ENCODE data around the gene GPR78.

The GPR78 gene

GRCh38 chr4:8599657-8600056 lies 19.5 kb downstream of the GPR78 start:
- Histone ChIP-seq H3K9me3 (ENCODE audit: control insufficient read depth, insufficient read depth, low read depth, low read length) (no peaks in the 10 kb centered on the region), H3K4me3 (ENCODE audit: low read depth, low read length) (no peak overlapping the region), H3K36me3 (ENCODE audit: control insufficient read depth in 2 of 2, insufficient read depth in 1 of 2, low read length in 2 of 2) (no peaks in the 10 kb centered on the region), H3K27ac (ENCODE audit: extremely low read depth, low read depth, low read length) (no peak overlapping the region), H3K4me1 (ENCODE audit: control insufficient read depth, insufficient read depth, low read length) (no peaks in the 10 kb centered on the region)
- ChIA-PET POLR2A (no interaction called here), CTCF (interaction anchor here (0.5 to 1.3 kb wide), 4 partner anchors 8 to 318 kb away, joined by 3 read pairs; no protein-coding TSS in a partner anchor)
- no peak for TF ChIP-seq ZNF560 (tag by site-specific recombination; IDR thresholded peaks at IDR 0.05; ENCODE audit: borderline replicate concordance)
- TF ChIP-seq SALL2 (tag by site-specific recombination; IDR thresholded peaks at IDR 0.05; ENCODE audit: borderline replicate concordance), result no peak
- TF ChIP-seq ZXDB (tag by site-specific recombination; IDR thresholded peaks at IDR 0.05), result no peak
- TF ChIP-seq ZBTB49 (tag by site-specific recombination; IDR thresholded peaks at IDR 0.05; ENCODE audit: low read depth), result no peak
- TF ChIP-seq FEZF1 (tag by site-specific recombination; IDR thresholded peaks at IDR 0.05), result no peak
- no peak; the same call in 1 of the 2 replicates for TF ChIP-seq ZBTB44 (tag by site-specific recombination; IDR thresholded peaks at IDR 0.05)
- TF ChIP-seq ZSCAN18 (tag by site-specific recombination; IDR thresholded peaks at IDR 0.05), result no peak
- TF ChIP-seq HOXA7 (CRISPR knock-in tag; IDR thresholded peaks at IDR 0.05; ENCODE audit: borderline replicate concordance), result no peak
- no peak for TF ChIP-seq ZNF768 (tag by site-specific recombination; IDR thresholded peaks at IDR 0.05)
- no peak for TF ChIP-seq KLF9 (tag by site-specific recombination; IDR thresholded peaks at IDR 0.05; ENCODE audit: low read depth)
- no peak for TF ChIP-seq MZF1 (tag by site-specific recombination; IDR thresholded peaks at IDR 0.05; ENCODE audit: borderline replicate concordance)
- no peak for TF ChIP-seq ZNF701 (tag by site-specific recombination; IDR thresholded peaks at IDR 0.05)
- no peak for TF ChIP-seq ZNF610 (tag by site-specific recombination; IDR thresholded peaks at IDR 0.05; ENCODE audit: borderline replicate concordance)
- no peak for TF ChIP-seq ZNF292 (tag by site-specific recombination; IDR thresholded peaks at IDR 0.05; ENCODE audit: borderline replicate concordance, low read depth)
- no peak for TF ChIP-seq ZBTB26 (tag by site-specific recombination; optimal IDR thresholded peaks at IDR 0.05)
- TF ChIP-seq ZNF544 (tag by site-specific recombination; IDR thresholded peaks at IDR 0.05), result no peak
- TF ChIP-seq ZNF302 (tag by site-specific recombination; IDR thresholded peaks at IDR 0.05; ENCODE audit: low read depth), result no peak
- 0 out of 2 replicates have a peak, but pooled peaks have one; percentile 10 for TF ChIP-seq ZBTB21 (tag by site-specific recombination; IDR thresholded peaks at IDR 0.05)
- TF ChIP-seq HOXD13 (CRISPR knock-in tag; IDR thresholded peaks at IDR 0.05; ENCODE audit: borderline replicate concordance), result no peak
- TF ChIP-seq ZNF704 (tag by site-specific recombination; IDR thresholded peaks at IDR 0.05), result no peak
- TF ChIP-seq GLIS2 (tag by site-specific recombination; IDR thresholded peaks at IDR 0.05), result peak; percentile 46; the same call in 1 of the 2 replicates
- TF ChIP-seq ZFHX2 (tag by site-specific recombination; conservative IDR thresholded peaks at IDR 0.05), result 0 out of 2 replicates have a peak, but pooled peaks have one; percentile 13
- TF ChIP-seq ZSCAN16 (tag by site-specific recombination; IDR thresholded peaks at IDR 0.05), result no peak
- TF ChIP-seq AEBP2 (tag by site-specific recombination; IDR thresholded peaks at IDR 0.05; ENCODE audit: borderline replicate concordance), result no peak
- TF ChIP-seq ZNF555 (tag by site-specific recombination; conservative IDR thresholded peaks at IDR 0.05), result no peak
- no peak for TF ChIP-seq ZNF214 (tag by site-specific recombination; IDR thresholded peaks at IDR 0.05; ENCODE audit: borderline replicate concordance)
- no peak for TF ChIP-seq ZNF114 (tag by site-specific recombination; IDR thresholded peaks at IDR 0.05)

Measured in HEK293 (cell line).